Femur (tissue), 1 donor: Measurements from ENCODE around the gene RNU1-3.
"Not testable (repeated sequence)": the region's sequence is repeated elsewhere in the genome, so short reads cannot be mapped to it uniquely, and the experiment has no call there.

Source experiments
- DNase-seq: peaks from one replicate; pipeline ENCODE4 v3.0.0-alpha.2; 2017

The RNU1-3 gene

DNA sequence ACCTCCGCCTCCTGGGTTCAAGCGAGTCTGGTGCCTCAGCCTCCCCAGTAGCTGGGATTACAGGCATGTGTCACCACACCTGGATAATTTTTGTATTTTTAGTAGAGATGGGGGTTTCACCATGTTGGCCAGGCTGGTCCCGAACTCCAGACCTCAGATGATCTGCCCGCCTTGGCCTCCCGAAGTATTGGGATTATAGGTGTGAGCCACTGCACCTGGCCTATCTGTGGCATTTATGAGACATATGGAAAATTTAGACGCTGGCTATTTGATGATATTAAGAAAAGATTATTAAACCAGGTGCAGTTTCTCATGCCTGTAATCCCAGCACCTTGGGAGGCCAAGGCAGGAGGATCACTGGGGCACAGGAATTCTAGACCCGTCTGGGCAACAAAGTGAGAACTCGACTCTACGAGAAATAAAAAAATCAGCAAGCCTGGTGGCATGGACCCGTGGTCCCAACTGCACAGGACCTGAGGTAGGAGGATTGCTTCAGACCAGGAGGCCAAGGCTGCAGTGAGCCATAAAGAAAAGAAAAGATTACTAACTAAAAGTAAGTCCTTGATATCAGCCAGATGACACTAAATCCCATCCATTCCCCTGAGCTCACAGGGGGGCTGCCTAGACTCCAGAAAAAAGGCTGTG is 30.1 kb downstream of the RNU1-3 start:
- DNase-seq = not testable (repeated sequence)

DNA sequence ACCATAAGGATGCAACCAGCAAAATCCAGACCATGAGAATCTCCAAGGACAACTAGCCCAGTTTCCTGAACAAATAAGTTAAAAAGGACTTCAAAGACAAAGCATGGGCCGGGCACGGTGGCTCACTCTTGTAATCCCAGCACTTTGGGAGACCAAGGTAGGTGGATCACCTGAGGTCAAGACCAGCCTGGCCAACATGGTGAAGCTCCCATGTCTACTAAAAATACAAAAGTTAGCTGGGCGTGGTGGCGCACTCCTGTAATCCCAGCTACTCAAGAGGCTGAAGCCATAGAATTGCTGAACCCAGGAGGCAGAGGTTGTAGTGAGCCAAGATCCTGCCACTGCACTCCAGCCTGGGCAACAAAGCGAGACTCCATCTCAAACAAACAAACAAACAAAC is 30.8 kb downstream of the RNU1-3 start:
- DNase-seq = peak; percentile 7

DNA sequence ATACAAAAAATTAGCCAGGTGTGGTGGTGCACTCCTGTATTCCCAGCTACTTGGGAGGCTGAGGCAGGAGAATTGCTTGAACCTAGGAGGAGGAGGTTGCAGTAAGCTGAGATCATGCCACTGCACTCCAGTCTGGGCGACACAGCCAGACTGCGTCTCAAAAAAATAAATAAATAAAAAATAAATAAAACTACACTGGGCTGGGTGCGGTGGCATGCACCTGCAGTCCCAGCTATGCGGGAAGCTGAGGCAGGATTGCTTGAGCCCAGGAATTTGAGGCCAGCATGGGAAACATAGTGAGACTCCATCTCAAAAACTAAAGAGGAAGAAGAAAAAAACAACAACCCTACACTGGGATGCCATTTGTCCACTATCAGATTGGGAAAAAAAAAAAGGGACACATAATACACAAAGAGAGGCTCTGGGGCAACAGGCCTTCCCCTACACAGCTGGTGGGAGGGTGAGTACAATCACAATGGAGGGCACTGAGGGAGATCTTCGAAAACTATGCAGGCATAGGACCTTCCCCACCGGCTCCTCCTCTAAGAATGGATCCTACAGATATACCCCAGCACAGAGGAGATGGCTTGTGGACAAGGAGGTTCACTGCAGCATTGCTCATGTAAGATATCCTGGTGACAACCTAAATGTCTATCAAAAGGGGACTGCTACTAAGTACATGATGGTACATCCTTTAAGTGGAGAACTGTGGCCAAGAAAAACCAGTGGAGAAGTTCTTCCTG is 33.0 kb downstream of the RNU1-3 start:
- peak; percentile 16 for DNase-seq

DNA sequence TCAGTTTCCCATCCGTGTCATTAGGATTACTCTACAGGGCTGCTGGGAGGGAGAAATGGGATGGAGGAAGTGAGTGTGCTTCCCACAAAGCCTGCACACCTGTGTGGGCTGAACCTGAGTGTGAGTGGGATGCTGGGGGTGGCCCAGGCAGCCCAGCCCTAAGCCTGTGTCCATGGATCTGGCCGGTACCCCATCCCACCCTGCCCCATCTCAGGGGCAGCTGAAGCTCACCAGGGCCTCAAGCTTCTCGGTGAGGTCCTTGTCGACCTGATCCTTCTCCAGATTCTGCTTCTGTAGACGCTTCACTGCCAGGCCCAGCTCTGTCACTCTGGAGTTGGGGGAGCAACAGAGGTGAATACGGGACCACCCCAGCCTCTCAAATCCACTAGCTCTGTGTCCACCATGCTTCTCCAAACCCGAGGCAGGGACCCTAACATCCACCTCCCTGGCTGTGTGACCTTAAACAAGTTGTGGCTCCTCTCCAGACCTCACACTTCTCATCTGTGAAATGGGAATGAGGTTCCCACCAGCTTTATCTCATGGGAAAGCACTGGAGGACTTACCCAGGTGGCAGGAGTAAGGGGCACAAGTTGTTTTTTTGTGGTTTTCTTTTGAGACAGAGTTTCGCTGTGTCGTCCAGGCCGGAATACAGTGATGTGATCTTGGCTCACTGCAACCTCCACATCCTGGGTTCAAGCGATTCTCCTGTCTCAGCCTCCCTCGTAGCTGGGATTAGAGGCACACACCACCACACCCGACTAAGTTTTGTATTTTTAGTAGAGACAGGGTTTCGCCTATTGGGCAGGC is 34.5 kb downstream of the RNU1-3 start:
- peak; percentile 15 for DNase-seq

DNA sequence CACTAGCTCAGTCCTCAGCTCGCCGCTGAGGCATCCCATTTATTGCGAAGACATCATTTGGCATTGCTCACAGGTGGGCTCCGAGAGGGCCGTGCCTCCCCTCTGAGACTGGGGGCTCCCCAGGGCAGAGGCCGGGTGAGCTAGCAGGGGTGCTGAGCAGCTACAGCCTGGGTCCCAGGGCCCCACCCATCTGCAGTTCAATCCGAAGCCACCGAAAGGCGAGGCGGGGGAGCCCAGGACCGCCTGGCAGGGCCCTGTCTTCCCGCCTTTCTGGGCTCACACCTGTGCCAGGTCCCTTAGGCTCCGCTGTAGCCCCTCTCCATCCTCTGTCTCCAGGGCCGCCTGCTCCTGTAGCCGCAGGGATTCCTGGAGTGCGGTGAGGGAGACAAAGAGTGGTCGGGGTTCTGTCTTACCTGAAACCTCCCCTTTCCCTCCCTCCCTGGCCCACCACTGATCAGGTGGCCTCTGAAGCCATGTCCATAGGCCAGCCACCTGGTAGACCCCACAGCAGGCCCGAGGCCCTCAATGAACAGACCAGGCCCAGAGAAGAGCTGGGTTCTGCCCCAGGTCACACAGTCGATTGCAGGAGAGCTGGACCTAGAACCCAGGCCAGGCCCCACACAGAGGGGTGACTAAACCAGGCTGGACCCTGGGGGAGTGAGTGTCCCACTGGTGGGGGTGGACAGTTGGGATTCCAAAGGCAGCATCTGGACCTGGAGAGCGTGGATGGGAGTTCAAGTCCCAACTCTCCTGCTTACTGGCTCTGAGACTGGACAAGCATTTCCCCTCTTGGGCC is 35.3 kb downstream of the RNU1-3 start:
- DNase-seq = peak; percentile 22

GRCh38 chr1:16630661-16631247 is 36.0 kb downstream of the RNU1-3 start:
- peak; percentile 27 for DNase-seq

DNA sequence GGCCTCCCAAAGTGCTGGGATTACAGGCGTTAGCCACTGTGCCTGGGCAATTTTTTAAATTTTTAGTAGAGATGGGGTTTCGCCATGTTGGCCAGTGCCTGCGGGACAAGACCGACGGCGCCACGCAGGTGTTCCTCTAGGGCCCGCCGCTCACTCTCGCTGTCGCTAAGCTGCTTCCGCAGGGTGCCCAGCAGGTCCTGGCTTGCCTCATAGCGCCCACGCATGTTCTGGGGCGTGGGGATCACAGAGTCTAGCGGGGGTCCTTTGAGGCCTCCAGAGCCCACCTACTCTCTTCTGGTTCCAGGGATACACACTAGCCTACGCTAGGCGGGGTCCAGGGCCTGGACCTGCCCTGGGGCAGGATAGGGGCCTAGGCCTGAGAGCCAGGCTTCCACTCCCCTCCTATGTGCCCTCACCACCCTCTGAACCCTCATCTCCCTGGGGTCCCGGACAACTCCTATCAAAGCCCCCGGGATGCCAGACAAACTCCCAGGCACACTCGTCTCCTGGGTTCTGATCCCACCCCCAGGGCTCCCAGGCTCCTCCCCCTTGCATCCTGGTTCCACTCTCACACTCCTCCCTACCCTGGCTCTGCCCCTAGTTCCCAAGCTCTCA is 36.7 kb downstream of the RNU1-3 start:
- DNase-seq = peak; percentile 26

GRCh38 chr1:16628361-16629111 is 38.2 kb downstream of the RNU1-3 start:
- peak; percentile 32 for DNase-seq

DNA sequence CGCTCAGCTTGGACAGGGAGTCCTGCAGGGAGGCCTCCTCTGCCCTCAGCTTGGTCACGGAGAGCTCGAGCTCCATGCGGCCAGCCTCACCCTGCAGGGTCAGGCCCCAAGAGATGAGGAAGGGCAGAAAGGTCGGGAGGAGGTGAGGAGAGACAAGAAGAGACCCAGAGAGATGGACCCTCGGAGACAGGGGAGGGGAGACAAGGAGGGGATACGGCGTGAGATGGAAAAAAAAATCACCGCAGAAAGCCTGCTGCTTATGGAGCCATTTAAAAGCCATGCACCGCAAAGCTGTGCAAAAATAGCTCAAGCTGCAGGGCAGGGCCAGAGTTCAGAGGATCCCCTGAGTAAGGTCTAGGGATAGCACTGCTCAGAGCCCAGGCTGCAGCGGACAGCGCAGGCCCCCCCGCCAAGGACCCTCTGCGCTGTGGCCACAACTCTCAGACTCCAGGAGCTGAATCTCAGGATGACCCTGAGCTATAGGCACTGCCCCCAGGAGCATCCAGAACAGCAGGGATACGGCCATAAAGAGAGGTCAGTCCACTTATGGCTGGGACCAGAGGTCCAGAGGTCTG is 40.3 kb downstream of the RNU1-3 start:
- peak; percentile 18 for DNase-seq

DNA sequence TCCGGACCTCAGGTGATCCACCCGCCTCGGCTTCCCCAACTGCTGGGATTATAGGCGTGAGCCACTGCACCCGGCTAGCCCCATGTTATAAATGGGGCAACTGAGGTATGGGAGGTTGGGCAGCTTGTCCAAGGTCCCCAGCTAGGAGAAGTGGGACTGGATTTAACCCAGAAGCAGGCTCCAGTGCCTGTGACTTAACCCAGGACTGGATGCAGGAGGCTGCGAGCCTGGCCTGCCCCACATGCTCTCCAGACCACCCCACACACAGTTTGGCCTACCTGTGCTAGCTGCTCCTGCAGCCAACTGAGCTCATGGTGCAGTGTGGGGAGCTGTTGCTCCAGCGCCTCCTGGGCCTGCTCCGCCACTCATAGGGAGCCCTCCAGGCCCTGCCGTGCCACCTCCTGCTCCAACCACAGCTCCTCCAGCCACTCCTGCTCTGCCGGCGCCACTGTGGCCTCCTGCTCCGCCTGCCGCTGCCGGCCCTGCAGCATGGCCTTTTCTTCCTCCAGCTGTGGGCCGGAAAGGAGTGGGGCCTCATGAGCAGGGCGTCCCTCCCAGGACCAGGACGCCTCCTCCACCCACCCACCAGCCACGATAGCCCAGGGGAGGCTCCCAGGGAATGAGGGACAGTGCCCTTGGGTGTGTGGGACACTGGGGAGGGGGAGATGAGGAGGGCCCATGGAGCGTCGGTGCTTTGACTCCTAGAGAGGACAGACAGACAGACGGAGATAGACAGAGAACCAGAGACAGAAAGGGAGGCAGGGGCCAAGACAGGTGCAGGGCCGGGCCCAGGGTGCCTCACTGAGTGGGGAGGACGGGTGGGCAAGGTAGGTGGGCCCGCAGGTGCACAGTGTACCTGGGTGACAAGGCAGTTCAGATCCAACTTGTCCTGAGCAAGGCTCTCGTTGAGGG is 41.0 kb downstream of the RNU1-3 start:
- DNase-seq = peak; percentile 29

DNA sequence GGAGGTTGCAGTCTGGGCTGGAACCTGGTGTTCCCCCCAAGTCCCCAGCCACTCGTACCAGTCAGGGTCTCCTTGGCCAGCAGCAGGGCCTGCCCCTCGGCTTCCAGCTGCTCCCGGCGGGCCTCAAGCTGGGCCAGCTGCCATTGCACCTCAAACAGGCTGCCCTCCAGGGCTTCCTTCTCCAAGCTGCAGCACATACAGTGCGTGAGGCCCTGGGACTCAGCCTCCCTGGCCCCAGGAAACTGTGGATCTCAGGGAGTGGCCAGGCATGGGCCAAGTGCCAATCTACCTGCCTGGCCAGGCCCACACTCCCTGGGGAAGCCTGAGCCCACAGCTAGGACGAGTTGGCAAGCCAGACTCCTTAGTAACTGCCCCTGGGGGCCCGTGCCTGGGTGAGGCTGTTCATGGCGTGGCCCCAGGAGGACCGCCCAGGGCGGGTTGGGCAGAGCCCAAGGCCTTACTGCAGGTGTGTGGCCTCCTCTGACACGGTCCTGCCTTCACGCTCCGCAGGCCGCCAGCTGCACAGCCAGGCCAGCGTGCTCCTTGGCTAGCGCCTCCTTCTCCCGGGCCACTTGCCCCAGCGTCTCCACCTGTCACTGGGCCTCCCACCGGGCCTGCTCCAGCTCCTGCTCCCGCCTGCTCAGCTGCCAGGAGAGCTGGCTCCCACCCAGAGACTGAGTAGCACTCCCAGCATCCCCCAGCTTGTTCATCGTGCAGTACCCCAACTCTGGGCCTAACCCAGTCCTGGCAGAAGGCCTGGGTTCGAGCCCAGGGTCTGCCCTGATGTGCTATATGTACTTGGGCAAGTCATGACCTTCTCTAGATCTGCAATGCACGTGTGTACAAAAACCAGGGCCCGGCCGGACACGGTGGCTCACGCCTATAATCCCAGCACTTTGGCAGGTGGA is 42.7 kb downstream of the RNU1-3 start:
- peak; percentile 84 for DNase-seq

DNA sequence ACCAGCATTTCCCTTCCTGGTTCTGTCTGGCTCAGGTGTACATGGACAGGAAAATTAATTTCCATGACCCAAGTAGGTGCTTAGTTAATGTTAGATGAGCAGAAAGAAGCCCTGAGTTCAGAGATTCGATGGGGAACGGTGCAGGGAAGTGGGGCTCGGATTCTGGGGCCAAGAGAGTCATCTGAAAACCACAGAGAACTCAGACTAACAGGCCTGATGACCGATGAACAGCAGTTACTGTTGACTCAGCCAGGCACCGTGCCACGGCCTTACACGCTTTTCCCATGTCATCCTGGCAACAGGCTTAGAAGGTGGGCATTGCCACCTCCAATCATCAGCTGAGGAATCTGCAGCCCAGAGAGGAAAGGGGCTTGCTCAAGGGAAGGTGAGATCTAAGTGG is 43.4 kb downstream of the RNU1-3 start:
- peak; percentile 58 for DNase-seq

GRCh38 chr1:16621681-16622315 is 45.0 kb downstream of the RNU1-3 start:
- DNase-seq = peak; percentile 33

- no peak for DNase-seq
Measured at GRCh38 chr1:16621300-16621658, 45.5 kb downstream of the RNU1-3 start.

- DNase-seq = peak; percentile 81
Measured at GRCh38 chr1:16619803-16620501, 46.8 kb downstream of the RNU1-3 start.

DNA sequence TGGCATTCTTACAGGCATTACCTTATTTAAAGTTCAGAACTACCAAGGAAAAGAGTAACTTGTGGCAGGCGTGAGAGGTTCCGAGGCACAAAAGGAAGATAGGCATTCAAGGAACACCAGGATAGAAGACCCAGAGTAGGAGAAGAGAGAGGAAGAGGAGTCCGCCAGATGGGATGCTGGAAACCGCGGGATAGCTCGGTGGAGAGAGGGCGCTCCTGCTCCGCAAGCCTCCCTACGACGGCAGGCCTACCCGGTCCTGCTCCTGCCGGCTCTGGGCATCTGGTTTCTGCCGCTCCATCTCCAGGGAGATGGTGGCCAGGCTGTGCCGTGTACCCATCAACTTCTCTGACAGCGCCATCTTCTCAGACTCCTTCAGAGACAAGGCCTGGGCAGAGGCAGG is 48.0 kb downstream of the RNU1-3 start:
- DNase-seq = peak; percentile 25

- DNase-seq = peak; percentile 13
Measured at GRCh38 chr1:16617778-16618580, 48.8 kb downstream of the RNU1-3 start.
